CD4-positive, alpha-beta T cell (primary cell): ENCODE results near the gene EIF2A. TPM values are rescaled to one million over a fixed set of nuclear protein-coding genes. Genes with fewer than 3 reads are reported as not detected.

Source experiments
- ATAC-seq: fragments of 200-7000 bp; cut with Tn5 transposase; one replicate; pipeline ENCODE4 v1.10.0; 2022; ENCODE audit warnings: mild to moderate bottlenecking; ENCODE audit not compliant: poor library complexity
- CTCF ChIA-PET: fragments of 350-600 bp; sonication (Branson Sonifier 250); formaldehyde crosslinking; loops from one replicate; lab custom pipeline; 2021; ENCODE audit warnings: antibody characterized with exemption, inconsistent platforms; lab: Charles Lee
- POLR2A ChIA-PET: fragments of 350-600 bp; sonication (Branson Sonifier 250); formaldehyde crosslinking; loops from one replicate; lab custom pipeline; 2021; ENCODE audit warnings: antibody characterized with exemption, inconsistent platforms; lab: Charles Lee
- DNase-seq, 14 experiments: peaks; one replicate each; pipeline ENCODE4 v3.0.0-alpha.2; 2013 to 2020; ENCODE audit warnings: mixed read lengths in 2 of 14
- H3K27ac ChIP-seq, 2 donors: one replicate each; pipeline versions ENCODE4 v1.5.1 to v1.7.0; 2013; ENCODE audit warnings: low read length in 2 of 2, low read depth in 1 of 2, mild to moderate bottlenecking in 1 of 2
- H3K27me3 ChIP-seq, 2 experiments: 1 replicate in 1 of 2; 2 replicates in 1 of 2; pipeline versions ENCODE4 v1.6.1 to v1.7.0; 2013; ENCODE audit warnings: low read length in 2 of 2, control low read depth in 1 of 2, mild to moderate bottlenecking in 1 of 2, moderate library complexity in 1 of 2; ENCODE audit not compliant: insufficient read depth in 2 of 2, control insufficient read depth in 1 of 2
- H3K36me3 ChIP-seq: one replicate; pipeline ENCODE4 v1.6.1; 2013; ENCODE audit warnings: low read length, control low read depth; ENCODE audit not compliant: insufficient read depth
- H3K4me1 ChIP-seq: one replicate; pipeline ENCODE4 v1.6.1; 2013; ENCODE audit warnings: low read length, control low read depth; ENCODE audit not compliant: insufficient read depth
- H3K4me3 ChIP-seq: one replicate; pipeline ENCODE4 v1.5.1; 2013; ENCODE audit warnings: mild to moderate bottlenecking, low read length, moderate library complexity
- H3K9me3 ChIP-seq, 2 experiments: 1 replicate in 1 of 2; 2 replicates in 1 of 2; pipeline versions ENCODE4 v1.6.1 to v1.7.0; 2013; ENCODE audit warnings: low read length in 2 of 2, mild to moderate bottlenecking in 2 of 2, control low read depth in 1 of 2, moderate library complexity in 1 of 2; ENCODE audit not compliant: control insufficient read depth in 1 of 2, insufficient read depth in 1 of 2
- H3K27ac Mint-ChIP-seq: one replicate; pipeline ENCODE4 v1.8.0; 2020; ENCODE audit warnings: mixed read lengths
- H3K27me3 Mint-ChIP-seq: one replicate; pipeline ENCODE4 v1.8.0; 2021; ENCODE audit warnings: mixed read lengths
- H3K36me3 Mint-ChIP-seq: one replicate; pipeline ENCODE4 v1.8.0; 2021; ENCODE audit warnings: low read depth, mixed read lengths
- H3K4me1 Mint-ChIP-seq: one replicate; pipeline ENCODE4 v1.8.0; 2021; ENCODE audit warnings: low read depth, mixed read lengths
- H3K4me3 Mint-ChIP-seq: one replicate; pipeline ENCODE4 v1.8.0; 2020; ENCODE audit warnings: mild to moderate bottlenecking, mixed read lengths
- H3K9me3 Mint-ChIP-seq: one replicate; pipeline ENCODE4 v1.8.0; 2020; ENCODE audit warnings: mixed read lengths
- CTCF ChIP-seq: fragments of 200-600 bp; IDR thresholded peaks from one replicate; pipeline ENCODE4 v1.8.0; 2022; ENCODE audit warnings: antibody characterized with exemption, mild to moderate bottlenecking
- intact Hi-C, 2 experiments: fragments of 100-400 bp; cut with DNase I in 1 of 2; cut with micrococcal nuclease in 1 of 2; formaldehyde crosslinking; loops; one replicate each; pipeline versions ENCODE4 v1.15.1 to v1.9.0; 2023 to 2025; cut with DNase I, micrococcal nuclease
- total RNA-seq, 174 experiments: library from RNA in 2 of 174; stranded (reverse) in 2 of 174; gene quantifications; one replicate each; pipeline ENCODE4 v1.2.3 and lab custom pipeline; 2021 to 2026

EIF2A gene
- total RNA-seq, 2 experiments from 2014 or later = 115 to 122 TPM

GRCh38 chr3:150543531-150543930, 3.1 kb upstream of the EIF2A start:
- H3K4me1 ChIP-seq = peaks cover 14% of the 10 kb centered on the region
- no peaks in the 10 kb centered on the region for H3K9me3 ChIP-seq
- H3K4me3 ChIP-seq = no peak overlapping the region
- ChIA-PET CTCF (interaction anchor here (1.1 kb wide), 1 partner anchor 17 kb away, joined by 4 read pairs; no protein-coding TSS in a partner anchor), POLR2A (interaction anchor here (0.6 to 8.1 kb wide), 4 partner anchors 60 to 218 kb away, joined by 3 to 146 read pairs (median 61); partner anchors contain the start of genes ERICH6, SELENOT, SIAH2 and TSC22D2)
- H3K4me3 Mint-ChIP-seq = peak overlapping the region; percentile 91
- H3K36me3 Mint-ChIP-seq = peaks cover 65% of the 10 kb centered on the region
- no peak for DNase-seq
- H3K27me3 ChIP-seq = no peaks in the 10 kb centered on the region
- H3K27me3 Mint-ChIP-seq = no peaks in the 10 kb centered on the region
- H3K27ac Mint-ChIP-seq = peak overlapping the region; percentile 93
- peaks cover 24% of the 10 kb centered on the region for H3K36me3 ChIP-seq
- peaks cover 66% of the 10 kb centered on the region for H3K4me1 Mint-ChIP-seq
- no peak for ATAC-seq
- no peak overlapping the region for H3K27ac ChIP-seq
- no peaks in the 10 kb centered on the region for H3K9me3 Mint-ChIP-seq
- TF ChIP-seq CTCF = no peak
- intact Hi-C loops = loop anchor here (5.0 to 10.0 kb wide), 2 partner anchors 161 to 164 kb away; partner anchors contain the start of gene ERICH6 (in 1 of the 2)

- H3K9me3 Mint-ChIP-seq = no peaks in the 10 kb centered on the region
- POLR2A ChIA-PET = interaction anchor here (3.8 to 8.1 kb wide), 4 partner anchors 59 to 218 kb away, joined by 24 to 146 read pairs (median 88); partner anchors contain the start of genes ERICH6, SELENOT, SIAH2 and TSC22D2
- intact Hi-C loops = loop anchor here (2.0 to 10.0 kb wide), 3 partner anchors 161 to 731 kb away; partner anchors contain the start of genes ERICH6 (in 1 of the 2) and RNF13 (in 1 of the 2)
Observed at GRCh38 chr3:150544041-150544440, 2.5 kb upstream of the EIF2A start.

GRCh38 chr3:150544726-150545125, 1.9 kb upstream of the EIF2A start:
- ATAC-seq = no peak

More at GRCh38 chr3:150544041-150544440, 2.5 kb upstream of the EIF2A start:
- Histone ChIP-seq H3K27ac (no peak overlapping the region), H3K9me3 (no peaks in the 10 kb centered on the region), H3K27me3 (no peaks in the 10 kb centered on the region), H3K36me3 (peaks cover 28% of the 10 kb centered on the region), H3K4me1 (peaks cover 14% of the 10 kb centered on the region), H3K4me3 (no peak overlapping the region)
- Mint-ChIP-seq H3K4me1 (peaks cover 69% of the 10 kb centered on the region), H3K27me3 (no peaks in the 10 kb centered on the region), H3K4me3 (peak overlapping the region; percentile 91), H3K27ac (peak overlapping the region; percentile 93), H3K36me3 (peaks cover 65% of the 10 kb centered on the region)
- ATAC-seq = no peak
- CTCF ChIA-PET = interaction anchor here (1.1 to 2.4 kb wide), 3 partner anchors 17 to 216 kb away, joined by 4 to 7 read pairs (median 4); no protein-coding TSS in a partner anchor
- TF ChIP-seq CTCF = no peak
- no peak for DNase-seq

More at GRCh38 chr3:150544726-150545125, 1.9 kb upstream of the EIF2A start:
- ChIA-PET POLR2A (interaction anchor here (2.1 to 8.1 kb wide), 5 partner anchors 58 to 217 kb away, joined by 8 to 146 read pairs (median 77); partner anchors contain the start of genes ERICH6, SELENOT, SIAH2 and TSC22D2), CTCF (interaction anchor here (0.9 to 2.4 kb wide), 4 partner anchors 135 to 243 kb away, joined by 3 to 7 read pairs (median 4); partner anchors contain the start of gene TSC22D2)
- peaks cover 67% of the 10 kb centered on the region for H3K4me1 Mint-ChIP-seq
- Histone ChIP-seq H3K27ac (peak overlapping the region in 1 of 2 donors; percentile 99), H3K36me3 (peaks cover 28% of the 10 kb centered on the region), H3K4me3 (peak overlapping the region; percentile 86), H3K9me3 (no peaks in the 10 kb centered on the region), H3K27me3 (no peaks in the 10 kb centered on the region), H3K4me1 (peaks cover 14% of the 10 kb centered on the region)
- intact Hi-C loops = loop anchor here (2.0 to 10.0 kb wide), 5 partner anchors 160 to 732 kb away; partner anchors contain the start of genes RNF13 (in 2 of the 2), ERICH6 (in 1 of the 2) and PFN2 (in 1 of the 2)
- H3K4me3 Mint-ChIP-seq = peak overlapping the region; percentile 91
- H3K9me3 Mint-ChIP-seq = no peaks in the 10 kb centered on the region
- no peaks in the 10 kb centered on the region for H3K27me3 Mint-ChIP-seq
- TF ChIP-seq CTCF = no peak
- H3K27ac Mint-ChIP-seq = peak overlapping the region; percentile 93
- DNase-seq = no peak
- peaks cover 63% of the 10 kb centered on the region for H3K36me3 Mint-ChIP-seq
